Hematopoietic multipotent progenitor cell treated with erythropoietin and hydrocortisone succinate and interleukin-3 and kit ligand, for 15 days (in vitro differentiated cells): ENCODE data around the gene CALHM6.
A peak's percentile ranks its signal among the peaks of the same experiment; 100 is the strongest.

ENCODE experiments used
- DNase-seq: peaks from one replicate; pipeline ENCODE4 v3.0.0-alpha.2; 2015; ENCODE audit warnings: low spot score

CALHM6 gene

DNA sequence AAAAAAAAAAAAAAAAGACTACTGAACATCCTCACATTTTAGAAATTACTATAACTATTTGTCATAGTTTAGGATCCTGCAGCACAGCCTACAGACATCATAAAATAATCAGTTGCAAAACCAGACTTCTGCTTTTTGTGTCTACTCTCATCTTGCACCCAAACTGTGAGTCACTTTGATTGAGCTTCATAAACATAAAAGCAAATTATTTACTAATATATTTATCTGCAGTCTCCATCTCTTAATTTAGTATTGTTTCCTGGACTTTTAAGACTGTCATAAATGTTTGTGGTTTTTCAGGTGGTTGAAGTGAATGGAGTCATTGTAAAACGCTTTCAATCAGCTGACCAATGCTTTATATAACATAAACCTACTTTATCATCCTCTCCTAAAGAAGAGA, 14.8 kb upstream of the CALHM6 start:
- DNase-seq, result no peak

DNA sequence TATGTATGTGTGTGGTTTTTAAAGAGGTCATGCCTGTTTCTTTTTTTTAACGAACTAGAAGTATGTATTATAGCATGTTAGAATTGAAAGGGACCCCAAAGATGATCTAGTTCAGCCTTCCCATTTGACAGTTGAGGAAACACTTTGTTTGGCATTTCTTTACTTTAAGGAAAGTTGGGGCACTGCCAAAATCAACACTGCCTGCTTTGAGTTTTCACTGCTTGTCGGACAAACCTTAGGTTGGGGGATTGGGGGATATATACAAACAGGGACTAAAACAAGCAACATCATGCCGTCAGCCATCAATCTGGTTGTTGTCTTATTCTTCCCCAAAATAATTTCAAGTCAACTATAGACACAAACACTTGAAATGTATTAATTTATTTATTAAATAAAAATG, 14.1 kb upstream of the CALHM6 start:
- DNase-seq, result no peak

DNA sequence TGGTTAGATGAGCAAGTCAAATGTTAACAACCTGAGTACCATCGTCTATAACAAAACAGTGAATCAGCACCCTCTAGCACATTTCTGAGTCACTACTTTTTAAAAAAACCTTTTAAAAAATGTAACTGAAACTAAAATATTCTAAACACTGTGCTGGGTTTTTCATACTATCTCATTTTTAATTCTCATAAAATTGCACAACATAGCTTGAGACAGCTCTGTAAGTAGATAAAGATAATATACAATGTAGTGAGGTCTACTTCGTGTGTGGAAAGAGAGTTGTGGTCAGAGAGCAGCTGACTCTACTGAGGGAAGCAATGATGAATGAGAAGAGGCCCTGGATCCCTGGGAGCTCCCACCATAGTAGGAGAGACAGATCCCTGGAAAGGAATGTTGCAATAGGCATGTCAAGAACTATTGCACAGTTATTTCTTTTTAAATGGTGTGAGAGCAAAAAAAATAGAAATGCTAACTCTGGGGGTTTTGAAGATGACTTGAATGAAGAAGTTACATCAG, 13.6 kb upstream of the CALHM6 start:
- no peak for DNase-seq

DNA sequence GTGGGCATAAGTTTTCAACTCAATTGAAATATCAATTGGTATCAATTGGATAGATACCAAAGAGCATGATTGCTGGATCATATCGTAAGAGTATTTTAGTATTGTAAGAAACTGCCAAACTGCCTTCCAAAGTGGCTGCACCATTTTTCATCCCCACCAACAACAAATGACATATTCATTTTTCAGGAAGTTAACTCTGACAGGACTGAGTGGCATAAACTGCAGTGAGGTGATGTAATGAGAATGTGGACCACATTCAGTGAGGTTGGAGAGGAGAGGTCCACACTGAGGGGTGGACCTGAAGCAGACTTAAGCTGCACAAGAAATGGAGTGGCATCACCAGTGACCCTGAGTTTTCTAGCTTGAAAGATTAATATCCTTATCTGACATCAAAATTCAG, 11.6 kb upstream of the CALHM6 start:
- no peak for DNase-seq

DNA sequence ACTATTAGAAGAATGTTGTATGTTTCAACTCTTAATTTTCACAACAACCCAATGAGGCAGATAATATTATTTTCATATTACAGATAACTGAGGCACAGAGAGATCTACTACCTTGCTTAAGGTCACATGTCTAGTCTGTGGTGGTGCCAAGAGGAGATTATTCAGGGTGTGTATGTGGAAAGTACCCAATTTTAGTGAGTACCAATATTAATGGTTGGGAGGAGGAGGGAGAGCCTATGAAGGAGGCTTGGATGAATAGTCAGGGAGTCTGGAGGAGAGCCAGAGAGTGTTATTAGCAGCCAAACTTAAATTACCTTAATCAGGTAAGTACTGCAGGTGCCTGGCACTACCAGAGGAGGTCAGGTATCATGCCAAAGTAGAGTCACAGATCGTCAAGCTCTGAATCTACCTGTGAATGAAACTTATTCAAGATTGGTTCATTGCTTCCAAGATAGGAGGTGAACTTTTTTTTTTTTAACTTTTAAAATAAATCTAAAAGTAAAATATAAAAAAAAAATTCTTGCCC, 10.9 kb upstream of the CALHM6 start:
- DNase-seq, result no peak

DNA sequence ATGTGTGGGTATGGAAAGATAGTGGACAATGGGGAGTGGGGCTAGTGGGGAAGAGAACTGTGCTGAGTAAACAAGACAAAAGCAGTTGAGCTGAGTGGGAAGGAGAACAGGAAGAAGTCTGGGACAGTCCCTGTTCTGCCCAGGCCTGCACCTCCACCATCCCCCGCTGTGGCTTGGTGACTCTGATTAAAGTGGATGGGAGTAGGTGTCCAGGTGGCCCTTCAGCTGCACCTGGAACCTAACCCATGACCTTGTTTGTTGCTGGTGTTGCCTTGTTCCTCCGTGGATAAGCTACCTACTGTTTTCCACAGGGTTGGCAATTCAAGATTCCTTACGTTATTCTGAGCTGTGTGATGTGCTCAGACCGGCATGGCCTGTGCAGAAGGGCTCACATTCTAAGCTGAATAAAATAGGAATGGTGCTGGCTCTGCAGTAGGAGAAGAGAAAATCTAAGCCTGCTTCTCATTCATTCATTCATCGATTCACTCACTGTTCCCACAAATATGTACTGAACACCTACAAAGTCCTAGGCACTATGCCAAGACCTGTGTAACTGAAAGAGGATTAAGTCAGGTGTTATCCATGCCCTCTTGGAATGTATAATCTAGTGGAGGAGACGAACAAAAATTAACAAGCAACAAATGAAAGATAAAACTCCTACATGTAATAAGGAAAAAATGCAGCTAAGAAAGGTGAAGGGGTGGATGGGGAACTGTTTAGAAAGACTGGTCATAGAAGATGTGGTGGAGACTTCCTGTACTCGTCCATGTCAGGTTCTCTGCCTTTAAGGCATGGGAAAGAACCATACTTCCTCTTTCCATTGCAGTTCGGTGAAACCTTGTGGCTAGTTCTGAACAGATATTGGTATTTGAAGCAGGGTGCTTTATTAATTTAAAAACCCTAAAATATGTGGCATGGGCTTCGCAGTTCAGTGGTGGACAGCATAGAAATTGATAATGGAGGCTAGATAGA, 10.1 kb upstream of the CALHM6 start:
- no peak for DNase-seq

DNA sequence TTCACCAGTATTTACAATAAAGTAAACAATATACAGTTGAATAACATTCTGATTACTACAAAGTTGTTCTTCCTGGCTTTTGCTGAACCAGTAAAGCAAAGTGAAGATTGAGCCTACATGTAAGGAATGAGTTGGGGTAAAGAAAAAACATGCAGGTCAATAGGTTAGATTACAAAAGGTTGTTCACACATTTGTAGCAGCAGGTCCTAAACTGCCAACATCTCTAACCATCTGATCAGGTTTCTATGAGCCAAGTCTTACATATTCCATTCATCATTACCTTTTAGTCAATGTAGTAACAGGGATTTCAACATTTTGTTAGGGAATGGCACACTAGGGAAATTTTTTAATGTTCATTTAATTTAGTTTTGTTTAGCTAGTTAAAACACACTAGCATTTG, 9.3 kb upstream of the CALHM6 start:
- no peak for DNase-seq

DNA sequence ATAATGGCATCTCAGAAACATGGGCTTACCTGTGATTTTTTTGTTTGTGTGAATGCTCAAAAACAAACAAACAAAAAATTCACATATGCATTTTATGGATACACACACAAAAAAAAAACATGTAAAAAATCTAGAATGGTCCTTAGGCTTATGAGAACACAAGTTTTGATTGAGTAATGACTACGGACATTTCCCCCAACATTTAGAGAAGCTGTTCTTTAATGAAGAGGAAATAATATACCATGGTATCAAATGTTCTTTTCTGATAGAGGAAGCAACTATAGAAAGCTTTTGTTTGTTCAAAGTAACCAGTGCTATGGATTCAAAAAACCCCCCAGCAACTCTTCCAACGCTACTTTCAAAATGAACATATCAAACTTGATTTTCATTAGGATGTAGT, 8.6 kb upstream of the CALHM6 start:
- no peak for DNase-seq

DNA sequence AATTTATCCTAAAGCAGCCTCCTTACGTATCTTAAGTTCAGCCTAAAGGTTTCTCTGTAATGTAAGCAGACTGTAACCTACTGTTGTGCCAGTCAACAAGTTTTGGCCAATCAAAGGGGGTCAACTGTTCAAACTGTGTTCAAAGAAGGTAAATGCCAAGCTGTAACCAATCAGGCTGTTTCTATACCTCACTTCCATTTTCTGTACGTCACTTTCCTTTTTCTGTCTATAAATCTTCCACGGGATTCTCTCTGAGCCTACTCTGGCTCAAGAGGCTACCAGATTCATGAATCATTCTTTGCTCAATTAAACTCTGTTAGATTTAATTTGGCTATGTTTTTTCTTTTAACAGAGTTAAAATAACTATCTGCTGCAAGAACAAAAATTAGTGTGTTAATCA, 5.1 kb upstream of the CALHM6 start:
- no peak for DNase-seq

DNA sequence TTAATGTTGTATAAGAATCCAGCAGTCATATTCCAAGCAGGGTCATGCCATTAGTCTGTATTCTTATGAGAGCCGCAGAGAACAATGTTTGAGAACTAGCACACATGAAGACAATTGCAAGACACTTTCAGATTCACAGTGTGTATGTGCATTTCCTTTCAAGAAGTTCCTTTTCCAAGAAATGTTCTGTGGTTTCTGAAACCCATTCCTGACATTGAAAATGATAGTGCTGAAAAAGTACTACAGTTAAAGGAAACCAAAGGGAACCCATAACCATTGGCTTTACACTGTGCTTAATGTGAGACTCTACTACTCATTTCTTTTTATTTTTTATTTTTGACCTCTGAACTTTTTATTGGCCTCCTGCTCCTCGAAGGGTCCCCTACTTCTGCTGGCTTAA, 4.2 kb upstream of the CALHM6 start:
- DNase-seq, result no peak

DNA sequence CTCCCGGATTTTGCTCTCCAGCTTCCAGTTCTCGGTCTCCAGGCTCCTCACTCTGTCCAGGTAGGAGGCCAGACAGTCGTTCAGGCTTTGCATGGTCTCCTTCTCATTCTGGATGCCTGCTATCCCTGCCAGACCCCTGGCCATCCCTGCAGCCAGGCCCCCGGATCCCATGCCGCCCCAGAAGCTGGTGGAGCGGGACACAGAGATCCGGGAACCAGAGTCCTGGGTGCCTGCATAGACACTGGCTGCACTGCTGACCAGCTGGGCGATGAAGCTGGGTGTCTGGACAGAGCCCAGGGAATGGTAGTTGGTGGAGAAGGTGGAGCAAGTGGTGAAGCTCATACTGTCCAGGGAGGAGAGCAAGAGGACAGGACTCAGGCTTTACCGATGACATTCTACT, 2.9 kb upstream of the CALHM6 start:
- no peak for DNase-seq

DNA sequence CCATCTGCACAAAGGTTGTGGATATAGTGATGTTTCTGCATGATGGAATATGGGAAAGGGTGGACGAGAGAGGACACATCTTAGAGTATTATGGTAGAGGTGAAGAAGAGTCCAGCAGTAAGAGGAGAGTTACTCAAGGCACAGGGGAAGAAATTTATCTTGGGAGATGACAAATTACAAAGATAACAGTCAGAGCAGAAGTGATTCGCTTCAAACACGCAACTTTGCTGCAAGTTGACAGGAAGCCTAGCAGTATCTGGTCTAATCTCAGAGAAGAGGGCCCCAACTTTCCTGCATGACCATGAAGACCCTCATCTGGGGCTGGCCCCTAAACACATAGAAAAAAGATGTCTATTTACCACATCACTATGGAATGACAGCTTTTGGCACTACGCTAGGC, 1.2 kb upstream of the CALHM6 start:
- no peak for DNase-seq

DNA sequence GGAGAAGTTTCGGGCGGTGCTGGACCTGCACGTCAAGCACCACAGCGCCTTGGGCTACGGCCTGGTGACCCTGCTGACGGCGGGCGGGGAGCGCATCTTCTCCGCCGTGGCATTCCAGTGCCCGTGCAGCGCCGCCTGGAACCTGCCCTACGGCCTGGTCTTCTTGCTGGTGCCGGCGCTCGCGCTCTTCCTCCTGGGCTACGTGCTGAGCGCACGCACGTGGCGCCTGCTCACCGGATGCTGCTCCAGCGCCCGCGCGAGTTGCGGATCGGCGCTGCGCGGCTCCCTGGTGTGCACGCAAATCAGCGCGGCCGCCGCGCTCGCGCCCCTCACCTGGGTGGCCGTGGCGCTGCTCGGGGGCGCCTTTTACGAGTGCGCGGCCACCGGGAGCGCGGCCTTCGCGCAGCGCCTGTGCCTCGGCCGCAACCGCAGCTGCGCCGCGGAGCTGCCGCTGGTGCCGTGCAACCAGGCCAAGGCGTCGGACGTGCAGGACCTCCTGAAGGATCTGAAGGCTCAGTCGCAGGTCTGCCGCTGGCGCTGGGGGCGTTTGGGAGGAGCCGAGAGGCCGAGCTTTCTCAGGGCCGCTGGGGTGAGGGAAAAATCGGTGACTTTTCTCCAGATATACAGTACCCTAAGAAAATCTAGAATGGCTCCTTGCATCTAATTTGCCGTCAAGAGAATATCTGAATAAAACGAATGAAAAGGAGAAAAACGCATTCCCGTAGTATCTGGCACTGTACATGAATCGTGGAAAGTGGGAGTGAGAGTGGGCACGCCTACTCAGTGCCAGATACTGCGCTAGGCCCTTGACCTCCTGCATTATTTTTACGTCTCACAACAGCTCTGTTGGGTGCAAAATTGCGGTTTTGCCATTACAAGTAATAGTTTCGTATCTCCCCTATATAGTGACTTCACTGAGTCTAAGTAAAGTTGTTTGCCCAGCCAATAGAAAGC, 1.0 kb downstream of the CALHM6 start:
- peak; percentile 20 for DNase-seq

DNA sequence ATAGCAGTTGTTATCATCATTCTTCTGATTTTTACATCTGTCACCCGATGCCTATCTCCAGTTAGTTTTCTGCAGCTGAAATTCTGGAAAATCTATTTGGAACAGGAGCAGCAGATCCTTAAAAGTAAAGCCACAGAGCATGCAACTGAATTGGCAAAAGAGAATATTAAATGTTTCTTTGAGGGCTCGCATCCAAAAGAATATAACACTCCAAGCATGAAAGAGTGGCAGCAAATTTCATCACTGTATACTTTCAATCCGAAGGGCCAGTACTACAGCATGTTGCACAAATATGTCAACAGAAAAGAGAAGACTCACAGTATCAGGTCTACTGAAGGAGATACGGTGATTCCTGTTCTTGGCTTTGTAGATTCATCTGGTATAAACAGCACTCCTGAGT, 2.1 kb downstream of the CALHM6 start:
- no peak for DNase-seq

DNA sequence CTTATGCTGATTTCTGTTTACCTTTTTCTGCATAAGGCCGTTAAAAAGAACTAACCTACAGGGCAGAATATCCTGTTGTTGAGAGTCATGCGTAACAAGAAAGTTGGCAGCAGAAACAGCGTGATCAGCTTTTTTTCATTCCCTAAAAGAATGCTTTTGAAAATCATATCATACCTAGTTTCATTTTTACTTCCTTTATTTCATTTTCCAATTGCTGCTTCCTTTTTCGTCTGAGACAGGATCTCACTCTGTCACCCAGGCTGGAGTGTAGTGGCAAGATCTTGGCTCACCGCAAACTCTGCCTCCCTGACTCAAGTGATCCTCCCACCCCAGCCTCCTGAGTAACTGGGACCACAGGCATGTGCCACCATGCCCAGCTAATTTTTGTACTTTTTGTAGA, 4.1 kb downstream of the CALHM6 start:
- no peak for DNase-seq

DNA sequence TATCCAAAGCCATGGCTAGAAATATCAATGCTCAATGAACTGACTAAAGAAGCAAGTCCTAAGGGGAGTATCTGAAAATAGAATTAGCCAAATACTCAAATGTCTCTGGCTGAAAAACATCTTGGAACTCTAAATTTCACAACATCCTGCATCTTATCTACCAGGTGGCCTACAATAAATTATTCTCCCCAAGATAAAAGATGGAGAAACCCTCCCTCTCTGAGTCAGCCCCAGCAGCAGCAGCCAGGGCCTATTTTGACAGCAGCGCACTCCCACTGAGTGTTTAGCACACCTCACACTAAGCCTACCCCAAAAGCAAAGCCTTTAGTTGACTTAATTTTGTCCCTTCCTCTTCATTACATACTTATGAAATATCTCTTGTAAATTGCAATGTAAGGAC, 5.9 kb downstream of the CALHM6 start:
- no peak for DNase-seq

DNA sequence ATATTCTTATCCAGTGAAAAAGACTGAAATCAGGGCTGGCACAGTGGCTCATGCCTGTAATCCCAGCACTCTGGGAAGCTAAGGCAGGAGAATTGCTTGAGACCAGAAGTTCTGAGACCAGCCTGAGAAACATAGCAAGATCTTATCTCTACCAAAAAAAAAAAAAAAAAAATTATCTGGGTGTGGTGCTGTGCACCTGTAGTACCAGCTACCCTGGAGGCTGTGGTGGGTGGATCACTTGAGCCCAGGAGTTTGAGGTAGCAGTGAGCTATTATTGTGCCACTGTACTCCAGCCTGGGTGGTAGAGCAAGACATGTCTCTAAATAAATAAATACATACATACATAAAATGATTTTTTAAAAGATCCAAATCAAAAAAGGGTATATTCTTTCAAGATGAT, 6.3 kb downstream of the CALHM6 start:
- no peak for DNase-seq

DNA sequence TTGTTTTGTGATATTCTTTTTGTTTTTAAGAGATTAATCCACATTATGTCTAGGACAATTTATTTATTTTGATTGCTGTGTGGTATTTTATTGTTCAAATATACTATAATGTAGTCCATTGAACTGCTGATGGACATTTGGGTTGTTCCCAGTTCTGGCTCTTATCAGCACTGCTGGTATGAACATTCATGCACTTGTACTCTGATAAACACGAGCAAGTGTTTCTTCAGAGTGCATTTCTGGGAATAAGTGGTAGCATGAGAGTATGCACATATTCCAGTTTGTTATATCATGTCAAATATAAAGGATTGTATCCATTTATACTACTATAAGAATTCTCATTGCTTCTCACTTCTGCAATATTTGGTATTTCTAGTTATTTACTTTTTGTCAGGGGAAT, 7.1 kb downstream of the CALHM6 start:
- DNase-seq, result peak; percentile 56

DNA sequence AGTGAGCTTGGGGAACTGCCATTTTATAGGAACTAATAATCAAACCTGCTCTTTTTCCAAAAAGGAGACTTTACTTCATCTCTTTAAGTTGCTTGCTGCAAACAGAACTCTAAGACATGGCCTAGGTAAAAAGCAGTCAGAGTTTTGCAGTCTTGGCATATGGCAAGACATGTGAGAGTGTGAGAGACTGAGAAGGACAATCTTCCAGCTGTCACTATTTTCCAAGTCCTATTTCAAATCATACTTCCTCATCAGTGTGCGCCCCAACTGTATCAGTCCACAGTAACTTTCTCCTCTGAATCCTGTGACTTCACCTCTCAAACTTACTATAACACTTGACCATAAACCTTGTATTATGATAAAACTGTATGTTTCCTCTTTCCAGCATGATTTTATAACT, 10.4 kb downstream of the CALHM6 start:
- no peak for DNase-seq

DNA sequence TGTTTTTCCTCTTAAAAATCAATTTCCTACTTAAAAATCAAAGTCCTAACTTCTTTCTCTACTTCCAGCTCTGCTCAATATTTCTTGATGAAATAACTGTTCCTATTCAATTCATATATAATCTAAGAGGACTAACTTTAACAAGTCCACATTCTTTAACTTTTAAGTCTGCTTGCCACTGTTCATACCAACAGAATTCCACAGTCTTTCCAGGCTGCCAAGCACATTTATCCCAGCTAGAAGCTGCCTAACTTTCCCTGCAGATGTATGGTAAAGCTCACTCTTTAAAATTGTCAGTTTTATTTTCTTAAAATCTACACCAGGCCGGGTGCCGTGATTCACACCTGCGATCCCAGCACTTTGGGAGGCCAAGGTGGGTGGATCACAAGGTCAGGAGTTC, 11.5 kb downstream of the CALHM6 start:
- DNase-seq, result no peak

DNA sequence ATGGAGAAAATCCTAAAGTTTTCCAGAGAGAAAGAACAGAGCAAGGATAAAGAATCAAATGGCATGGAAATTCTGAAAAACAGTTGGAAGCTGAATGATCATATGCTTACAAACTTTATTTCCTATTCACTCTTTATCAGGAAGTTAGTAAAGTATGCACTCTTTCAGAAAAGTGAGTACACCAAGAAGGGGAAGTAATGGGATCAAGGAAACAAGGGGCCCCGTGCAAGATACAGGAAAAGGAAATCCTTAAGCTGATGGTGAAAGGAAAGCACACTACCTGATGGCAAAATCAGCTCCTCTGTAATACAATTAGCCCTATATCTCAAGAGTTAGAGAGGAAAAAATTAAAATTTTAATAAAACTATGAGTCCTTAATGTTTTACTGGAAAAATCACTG, 14.0 kb downstream of the CALHM6 start:
- DNase-seq, result no peak

DNA sequence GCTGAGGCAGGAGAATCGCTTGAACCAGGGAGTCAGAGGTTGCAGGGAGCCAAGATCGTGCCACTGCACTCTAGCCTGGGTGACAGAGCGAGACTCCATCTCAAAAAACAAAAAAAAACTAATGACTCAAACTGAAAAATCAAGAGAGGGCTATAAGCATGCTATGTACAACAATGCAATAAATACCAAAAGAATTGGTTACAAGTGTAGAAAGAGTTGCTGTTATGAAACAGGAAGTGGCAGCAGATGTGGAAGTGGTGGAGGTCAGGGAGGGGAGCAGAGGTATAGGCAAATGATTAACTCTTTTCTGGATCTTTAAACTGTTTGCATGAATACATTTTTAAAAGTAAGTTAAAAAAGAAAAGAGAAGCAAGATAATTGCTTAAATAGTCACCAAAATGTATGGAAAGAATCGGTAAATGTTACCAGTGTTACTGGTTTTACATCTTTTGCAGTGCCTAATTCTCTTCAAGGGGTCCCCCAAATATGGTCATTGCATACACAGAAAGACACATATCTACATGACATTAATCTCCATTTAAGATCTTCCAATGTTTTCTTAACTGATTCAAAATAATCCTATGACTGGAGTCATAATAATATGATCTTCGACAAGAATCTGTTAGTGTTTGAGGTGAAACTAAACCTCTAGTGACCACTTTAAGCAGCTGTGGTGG, 15.0 kb downstream of the CALHM6 start:
- DNase-seq, result no peak
